GM19238 (cell line): ENCODE data around the gene KLF7.

Experiments
- DNase-seq: peaks from one replicate; pipeline ENCODE4 v3.0.0; 2011; ENCODE audit warnings: low spot score; ENCODE audit not compliant: insufficient read length

The KLF7 gene

DNA sequence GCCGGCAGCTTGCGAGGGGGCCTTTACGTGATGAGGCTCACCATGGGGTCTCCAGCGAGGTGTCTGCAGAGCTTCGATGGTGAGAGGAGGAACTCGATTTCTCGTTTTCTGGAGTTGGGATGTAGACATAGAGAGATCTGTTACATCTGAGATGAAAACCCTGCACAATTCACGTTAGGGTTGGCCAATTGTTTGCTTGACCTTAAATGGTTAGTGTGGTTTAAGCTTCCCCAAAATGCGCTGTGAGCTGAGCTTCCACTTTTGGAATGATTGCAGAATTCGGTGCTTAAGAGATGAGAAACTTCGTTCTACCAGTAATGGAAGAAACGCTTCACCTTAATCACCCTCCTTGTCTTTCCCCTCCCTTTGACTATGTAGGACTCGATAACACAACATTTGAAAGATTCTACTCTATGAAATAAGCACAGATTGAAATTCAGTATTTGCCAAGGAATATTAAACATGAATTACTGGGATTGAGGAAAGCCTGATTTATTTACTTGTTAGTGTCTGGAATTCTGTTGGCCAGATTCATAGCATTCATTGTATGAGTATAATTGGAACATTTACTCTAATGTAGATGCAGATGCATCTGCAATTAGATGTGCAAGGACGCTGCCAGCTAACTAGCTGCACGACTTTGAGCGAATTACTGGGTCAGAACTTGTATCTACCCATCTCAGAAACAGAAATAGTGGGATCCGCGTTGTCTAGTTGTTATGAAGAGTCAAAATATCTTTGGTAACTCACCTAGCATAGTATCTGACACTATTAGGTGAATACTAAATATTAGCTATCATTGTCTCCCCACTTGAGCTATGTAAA, 1.6 kb upstream of the KLF7 start:
- DNase-seq = peak; percentile 5

DNA sequence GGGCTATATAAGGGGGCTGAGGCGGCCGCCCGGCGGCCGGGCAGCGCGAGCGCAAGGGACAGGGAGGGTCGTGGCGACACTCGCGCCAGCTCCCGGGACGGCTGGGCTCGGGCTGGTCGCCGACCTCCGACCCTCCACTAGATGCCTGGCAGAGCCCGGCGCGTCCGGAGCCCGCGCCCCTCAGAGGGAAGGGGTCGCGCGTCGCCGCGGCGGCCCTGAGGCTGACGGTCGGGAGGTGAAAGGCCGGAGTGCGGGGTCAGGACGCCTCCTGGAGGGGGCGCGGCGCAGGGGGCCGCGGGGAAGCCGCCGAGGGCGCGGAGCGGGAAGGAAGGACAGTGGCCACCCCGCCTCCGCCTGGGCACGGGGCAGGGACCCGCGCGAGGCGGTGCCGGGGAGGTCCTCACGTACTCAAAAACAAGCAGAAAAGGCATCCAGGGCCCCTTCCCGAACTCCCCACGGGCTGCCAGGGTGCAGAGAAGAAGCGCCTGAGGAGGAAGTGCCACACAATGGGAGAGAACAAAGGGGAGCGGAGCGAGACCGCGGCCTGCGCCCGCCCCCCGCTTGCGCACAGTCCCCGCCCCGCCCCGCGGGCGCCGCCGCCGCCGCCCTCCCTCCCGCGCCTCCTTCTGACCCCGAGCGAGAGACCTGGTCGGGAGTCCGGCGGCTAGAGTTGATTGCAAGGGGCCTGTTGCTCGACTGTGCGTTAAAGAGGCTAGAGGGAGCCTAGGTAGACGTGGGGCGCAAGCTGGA, 776 bp upstream of the KLF7 start:
- peak; percentile 49 for DNase-seq

DNA sequence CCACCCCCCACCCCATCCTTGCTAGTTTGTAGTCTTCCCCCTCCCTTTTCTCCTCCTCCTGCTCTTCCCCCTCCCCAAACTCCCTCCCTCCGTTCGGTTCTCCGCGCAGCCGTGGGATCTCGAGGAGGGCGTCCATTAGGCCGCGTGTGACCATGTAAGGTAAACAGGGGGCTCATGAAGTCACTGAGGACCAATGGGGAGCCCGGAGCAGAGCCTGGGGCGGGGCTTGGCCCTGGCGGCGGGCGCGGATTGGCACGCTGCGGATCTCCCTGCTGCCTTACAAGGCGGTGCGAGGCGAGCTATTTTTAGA, 246 bp upstream of the KLF7 start:
- peak; percentile 93 for DNase-seq

DNA sequence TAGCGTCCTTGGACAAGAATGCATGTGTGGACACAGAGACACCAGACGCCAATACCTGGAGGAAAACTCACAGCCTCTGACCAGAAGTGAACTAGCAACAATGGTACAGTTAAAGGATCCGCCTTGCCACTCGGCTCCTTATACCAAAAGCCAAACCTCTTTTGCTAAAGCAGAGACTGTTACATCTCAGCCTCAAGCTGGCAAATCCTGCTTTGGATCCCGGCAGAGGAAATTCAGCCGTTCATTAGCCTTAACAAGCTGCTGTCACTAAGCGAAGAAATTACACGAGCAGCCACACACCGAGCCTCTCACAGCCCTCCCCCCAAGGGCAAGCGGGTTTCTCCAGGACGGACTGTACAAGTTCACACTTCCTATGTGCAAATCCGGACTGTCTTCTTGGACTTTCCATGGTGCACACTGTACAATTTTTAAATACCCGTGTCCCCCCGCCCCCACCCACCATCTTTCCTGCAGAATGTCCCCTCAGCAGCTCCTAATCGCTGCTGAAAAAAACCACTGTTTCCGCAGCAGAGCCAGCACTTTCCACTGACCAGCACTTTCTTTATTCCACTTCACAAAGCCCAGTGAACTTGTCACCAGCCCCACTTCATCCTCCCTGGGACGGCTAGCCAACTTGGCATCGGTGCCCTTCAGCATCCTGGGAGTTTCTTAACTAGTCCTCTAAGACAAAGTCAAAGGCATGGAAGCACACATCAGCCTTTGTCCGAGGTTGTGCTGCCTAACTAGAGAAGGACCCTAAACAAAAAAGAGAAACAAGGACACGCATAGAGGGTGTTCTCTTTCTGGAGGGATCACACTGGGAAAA, 1.5 kb downstream of the KLF7 start:
- DNase-seq = no peak

DNA sequence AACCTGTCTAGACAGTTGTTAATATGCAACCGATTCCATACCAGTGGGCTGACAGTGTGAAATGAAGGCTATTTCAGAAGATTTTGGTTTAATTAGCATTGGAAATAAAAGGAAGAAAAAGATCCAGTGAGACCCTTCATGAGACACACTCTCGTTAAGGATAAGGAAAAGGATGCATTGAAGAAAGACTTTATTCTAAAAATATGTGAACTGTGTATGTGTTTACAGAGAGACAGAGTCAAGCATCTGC, 2.1 kb downstream of the KLF7 start:
- DNase-seq = no peak

DNA sequence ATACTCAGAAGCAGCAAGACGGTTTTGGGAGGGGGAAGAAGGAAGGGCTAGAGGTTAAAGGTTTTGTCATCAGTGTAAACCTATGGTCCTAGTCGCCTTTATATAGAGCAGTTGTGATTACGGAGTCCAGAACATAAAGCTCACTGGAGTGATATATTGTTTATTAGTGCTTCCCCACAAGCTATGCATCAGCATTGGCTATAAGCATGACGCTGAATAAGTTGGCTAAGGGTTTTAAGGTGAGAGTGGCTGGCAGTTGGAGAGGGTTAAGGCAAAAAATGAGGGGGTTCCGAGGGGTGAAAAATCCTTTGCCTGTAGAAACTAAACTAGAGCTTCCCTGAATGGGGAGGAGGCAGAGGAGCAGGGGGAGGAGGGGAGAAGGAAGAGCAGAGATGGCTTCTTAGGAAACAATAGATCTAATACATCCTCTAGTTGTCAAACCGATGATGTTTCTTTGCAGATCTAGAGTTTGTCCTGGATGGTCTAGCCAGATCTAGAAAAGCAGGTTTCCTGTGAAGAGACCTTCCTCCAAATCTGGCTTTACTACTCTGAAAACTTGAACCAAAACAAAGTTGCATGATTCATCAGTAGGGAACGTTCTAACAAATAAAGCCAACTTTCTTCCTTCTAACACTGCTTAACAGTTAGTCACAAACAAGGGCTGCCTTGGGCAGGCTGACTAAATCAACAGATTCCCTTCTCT, 2.5 kb downstream of the KLF7 start:
- no peak for DNase-seq

DNA sequence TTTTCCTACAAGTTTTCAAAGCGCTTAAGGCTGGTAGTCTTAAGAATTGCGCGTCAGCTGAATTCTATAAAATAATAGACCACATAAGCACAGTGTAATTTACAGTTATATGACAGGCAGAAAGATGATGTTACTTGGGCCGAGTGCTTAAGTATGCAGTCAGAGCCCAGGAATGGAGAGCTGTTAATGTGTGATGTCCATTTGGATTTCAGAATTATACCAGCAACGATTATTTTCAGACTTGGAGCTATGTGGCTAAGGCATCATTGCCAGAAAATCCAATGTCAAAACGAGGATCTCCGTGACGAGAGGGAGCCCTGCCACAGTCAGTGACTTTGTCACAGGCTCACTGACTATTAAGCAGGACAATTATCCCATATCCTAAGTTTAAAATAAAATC, 3.4 kb downstream of the KLF7 start:
- no peak for DNase-seq

DNA sequence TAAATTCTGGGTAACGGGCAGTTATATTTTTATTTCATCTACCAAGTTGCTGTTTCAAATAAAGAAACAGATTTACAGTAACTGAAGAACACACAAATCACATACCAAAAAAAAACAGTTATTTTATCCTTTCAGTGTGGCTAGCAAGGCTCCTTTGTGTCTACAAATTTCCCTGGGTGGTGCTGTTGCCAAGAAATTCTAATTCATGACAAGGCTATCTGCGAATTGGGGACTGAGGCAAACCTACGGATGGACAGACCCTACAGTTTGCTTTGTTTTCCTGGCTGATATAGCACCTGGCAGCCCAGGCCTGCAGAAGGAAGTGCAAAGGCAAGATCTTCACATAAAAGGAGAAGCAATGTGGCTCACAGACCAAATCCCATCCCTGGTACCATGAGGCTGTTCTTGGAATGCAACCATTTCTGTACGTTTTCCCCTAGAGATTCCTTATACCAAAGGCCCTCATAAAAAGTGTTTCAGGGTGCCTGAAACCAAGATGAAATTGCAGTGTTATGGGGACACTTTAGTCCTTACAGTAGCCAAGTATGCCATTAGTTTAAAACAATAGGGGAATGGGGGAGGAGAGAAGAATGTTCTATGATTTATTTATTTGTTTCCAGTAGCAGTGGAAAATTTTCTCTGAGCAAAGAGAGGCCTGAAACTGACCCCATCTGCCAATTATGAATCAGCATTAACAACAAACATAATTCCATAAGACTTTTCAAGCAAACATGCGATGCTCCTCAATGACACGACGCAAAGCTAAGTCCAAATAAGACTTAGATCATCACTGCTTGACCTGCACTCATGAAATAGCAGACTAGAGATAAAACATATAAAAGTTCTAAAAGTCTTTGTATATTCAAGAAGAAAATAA, 4.3 kb downstream of the KLF7 start:
- DNase-seq = no peak

DNA sequence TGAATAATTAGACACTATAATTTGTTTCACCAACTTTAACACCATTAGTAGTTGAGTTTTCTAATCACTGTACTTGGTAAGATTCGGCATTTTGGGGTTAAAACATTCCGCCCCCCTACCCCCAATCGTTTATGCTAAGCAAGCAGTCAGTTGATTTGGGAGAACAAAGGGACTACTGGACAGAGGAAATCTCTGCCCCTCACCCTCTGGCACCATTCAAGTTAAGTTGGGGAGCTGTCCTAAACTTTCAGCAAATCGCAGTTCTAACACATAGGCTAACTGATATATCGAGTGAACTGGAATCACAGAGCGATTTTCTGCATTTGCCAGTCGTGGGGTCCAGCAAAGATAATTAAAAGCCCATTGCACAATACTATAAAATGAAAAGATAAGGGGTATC, 5.6 kb downstream of the KLF7 start:
- DNase-seq = no peak

DNA sequence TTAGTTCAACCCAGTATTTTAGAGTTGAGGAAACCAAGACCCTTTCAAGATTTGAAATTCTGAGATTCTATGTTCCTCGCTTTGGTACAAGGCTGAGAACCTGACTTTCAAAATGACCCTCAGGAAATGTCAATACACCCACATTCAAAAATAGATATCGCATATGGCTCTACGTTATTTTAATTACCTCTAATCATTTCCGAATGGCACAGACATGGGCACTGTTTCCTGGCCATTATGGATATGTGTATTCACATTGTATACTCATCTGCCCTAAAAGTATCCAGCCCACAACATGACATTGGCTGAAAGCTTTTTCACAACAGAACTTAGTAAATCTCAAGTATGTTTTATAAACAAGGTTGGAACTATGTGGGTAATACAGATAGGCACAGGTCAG, 6.7 kb downstream of the KLF7 start:
- no peak for DNase-seq

DNA sequence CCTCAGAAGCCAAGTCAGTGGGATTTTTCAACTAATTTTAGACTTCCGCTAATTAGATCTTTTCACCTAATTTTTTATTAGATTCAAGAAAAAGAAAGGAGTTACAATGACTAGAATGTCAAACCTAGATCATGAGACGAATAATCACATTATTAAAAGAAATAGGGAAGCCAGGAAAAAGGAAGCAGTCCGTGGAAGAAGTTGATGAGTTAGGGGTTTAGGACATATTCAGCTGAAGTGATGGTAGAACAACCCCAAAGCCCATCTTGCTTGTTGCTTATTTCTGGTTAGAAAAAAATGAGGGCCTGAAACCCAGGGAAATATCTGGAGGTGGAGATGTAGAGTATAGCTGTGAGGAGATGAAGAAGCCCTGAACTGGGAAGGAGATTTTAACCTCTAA, 8.0 kb downstream of the KLF7 start:
- no peak for DNase-seq

DNA sequence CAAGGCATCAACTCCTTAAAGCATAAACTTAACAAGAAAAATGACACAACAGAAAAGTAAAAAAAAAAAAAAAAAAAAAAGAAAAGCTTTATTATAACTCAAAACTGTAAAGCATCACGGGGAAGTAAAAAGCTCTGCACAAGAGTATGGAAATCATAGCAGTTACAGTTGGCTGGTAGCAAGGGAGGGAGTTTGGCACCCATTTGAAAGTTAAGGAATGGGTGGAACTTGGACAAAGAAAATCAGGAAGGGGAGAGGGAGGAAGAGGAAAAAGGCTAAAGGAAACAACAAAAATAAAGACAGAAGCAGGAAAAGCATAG, 8.6 kb downstream of the KLF7 start:
- no peak for DNase-seq

DNA sequence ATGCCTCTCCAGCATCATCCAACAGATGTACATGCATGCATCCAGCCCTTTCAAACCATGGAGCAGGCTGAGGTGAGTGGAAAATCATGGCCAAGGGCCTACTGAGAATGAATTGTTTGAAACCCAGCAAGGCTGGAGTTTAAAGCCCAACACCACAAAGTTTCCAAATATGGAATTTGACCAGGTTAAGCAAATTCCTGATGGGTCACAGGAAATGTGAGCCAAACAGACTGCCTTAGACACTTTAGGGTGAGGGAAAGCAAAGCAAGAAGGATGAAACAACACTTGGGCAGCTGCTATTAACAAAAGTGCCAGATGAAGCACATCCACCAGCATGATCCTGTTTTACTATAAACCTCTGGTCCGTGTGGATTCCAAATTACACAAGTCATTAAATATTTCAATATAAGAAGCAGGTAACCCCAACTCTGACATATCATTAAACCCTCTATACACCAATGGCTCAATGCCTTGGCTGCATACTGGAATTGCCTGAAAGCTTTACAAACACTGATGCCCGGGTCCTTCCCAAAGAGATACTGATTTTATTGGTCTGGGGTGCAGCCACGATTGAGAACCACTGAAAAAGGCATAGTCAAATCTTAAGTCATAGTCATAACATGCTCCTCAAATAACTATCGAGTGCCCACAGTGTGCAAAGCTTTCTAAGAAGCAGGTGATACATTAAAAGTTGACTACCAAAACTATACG, 9.1 kb downstream of the KLF7 start:
- DNase-seq = no peak

DNA sequence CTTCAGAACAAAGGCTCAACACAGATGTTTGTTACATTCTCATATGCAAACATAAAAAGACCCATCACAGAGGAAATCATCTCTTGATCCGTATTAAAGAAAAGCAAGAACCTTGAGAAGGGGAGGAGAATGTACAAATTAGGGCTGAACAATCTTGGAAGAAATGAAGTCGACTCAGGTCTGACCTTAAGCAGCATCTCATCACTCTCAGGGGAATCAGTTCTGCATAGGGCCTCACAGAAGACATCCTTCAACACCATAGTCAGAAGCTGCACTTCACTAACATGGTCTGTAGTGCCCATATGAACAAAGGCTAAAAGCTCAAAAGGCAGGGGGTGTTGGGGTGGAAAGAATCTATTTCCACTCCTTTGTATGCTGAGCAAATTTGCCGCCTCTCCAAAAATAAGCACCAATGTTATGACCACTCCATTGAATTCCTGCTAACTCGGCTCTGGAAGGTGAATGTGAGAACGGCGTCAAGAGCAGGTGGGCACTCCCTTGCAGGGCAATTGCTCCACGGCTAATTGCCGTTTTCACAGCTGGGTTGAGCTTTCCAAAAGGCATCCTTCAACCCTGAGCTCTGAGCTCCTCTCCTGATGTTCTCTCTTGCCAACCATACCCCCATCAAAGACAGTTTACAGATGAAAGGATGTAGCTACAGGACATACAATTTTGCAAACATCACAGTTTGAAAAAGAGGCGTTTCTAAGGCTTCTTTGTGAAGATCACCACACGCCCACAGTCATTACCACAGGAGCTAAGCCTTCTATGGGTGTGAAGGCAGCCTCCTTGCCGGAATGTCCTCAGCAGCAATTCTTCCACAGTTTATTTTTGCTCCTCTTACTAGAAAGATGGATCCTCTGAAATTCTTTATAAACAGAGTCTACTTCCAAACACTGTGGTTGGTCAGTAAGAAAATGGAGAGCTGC, 10.0 kb downstream of the KLF7 start:
- no peak for DNase-seq

DNA sequence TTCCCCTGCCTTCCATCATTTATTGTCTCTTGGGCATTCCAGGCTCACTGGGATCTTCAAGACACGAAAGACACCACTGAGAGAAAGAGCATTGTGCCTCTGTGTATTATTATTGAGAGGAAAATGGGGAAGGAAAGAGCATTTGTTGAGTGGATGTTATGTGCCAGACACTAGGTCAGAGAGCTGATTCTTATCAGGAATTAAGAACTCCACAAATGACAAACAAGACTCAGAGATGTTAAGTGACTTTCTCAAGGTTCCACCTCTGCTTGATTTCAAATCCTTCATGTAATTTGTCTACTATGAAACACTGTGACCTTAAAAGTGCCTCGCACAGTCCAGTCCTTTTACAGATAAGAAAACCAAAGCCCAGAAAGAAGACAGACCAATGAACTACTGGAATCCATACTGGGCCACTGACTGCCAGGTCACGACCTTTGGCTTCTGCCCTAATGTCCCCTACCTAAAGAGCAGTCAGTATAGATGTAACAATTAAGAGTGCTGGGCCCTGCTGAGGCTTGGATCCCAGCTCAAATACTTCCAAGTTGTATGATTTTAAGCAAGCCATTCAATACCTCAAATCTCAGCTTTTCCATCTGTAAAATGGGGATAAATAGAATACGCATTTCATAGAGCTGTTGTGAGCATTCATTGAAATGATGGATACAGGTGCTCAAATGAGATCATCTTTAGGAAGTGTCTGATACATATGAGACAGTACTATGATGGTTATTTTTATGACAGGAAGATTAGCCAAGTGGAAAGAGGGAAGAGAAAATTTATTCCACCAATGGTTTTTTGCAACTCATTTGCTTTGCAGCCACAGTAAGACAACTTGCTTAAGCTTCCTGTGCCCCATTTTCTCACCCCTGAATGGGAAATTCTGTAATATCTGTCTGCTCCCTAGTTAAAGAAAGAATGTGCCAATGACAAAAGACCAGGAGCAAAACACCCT, 10.9 kb downstream of the KLF7 start:
- DNase-seq = no peak

DNA sequence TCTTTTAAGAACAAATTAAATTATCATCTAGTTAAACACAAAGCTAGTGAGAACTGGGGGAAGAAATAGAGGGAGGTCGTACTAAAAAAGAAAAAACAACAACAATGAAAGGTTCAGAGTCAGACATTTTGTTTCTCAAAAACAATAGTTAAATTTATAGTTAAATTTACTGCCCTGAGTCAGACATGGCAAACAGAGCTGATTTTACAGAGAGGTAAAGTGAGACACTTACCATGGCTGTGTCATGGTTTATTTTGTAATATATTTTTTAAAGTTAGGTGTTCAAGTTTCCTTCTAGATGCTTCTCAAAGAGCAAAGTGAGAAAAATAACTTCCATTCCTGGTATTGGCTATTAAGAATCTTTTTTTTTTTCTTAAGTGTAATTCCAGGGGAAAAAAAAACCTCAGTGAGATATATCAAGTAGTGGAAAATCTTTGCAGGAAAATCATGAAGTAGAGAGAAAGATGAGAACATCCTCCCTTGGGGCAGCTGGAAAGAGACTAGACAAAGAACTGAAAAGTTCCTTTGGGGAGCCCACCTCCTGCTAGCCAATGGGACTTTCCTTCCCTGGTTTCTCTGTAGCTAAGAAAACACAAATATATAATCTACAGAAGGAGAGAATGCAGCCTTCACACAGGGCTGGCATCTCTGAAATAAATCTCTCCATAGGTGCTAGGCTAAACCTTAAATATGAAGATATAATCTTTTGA, 12.3 kb downstream of the KLF7 start:
- DNase-seq = no peak

DNA sequence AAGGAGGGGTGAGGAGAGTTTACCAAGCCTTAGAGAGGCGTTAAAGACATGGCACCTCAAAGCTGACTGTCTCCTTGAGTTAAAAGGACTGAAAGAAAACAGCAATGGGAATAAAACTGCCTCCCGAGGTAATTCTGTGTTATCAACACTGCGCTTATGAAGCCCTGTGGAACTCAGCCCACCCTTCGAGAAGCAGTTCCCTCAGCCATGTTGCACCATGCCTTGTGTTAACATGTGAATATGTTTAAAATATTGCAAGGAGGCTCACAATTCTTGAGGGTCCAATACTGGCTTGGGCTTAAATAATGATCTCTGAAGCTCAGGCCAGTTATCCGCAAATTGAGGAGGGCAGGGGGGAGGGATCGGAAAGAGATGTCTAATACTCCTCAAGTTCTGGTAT, 14.7 kb downstream of the KLF7 start:
- no peak for DNase-seq

DNA sequence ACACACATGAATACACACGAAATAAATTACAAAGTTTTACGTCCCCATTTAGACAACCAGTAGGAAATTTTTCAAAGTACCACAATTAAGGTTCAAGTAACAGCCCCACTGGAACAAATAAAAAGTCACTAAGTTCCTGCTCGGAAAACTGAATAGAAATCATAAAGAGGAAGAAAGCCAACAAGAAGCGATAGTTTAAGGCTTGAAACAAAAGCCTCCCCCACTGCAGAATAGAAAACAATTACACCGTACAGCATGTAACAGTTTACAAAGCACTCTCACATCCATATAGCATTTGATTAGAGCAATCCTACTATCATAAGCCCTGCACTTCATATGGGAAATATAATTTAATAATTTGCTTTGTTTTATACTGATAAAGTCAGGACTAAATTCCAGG, 15.5 kb downstream of the KLF7 start:
- DNase-seq = no peak
